ENCODE data around the gene IL22RA2.

Gene IL22RA2

DNA sequence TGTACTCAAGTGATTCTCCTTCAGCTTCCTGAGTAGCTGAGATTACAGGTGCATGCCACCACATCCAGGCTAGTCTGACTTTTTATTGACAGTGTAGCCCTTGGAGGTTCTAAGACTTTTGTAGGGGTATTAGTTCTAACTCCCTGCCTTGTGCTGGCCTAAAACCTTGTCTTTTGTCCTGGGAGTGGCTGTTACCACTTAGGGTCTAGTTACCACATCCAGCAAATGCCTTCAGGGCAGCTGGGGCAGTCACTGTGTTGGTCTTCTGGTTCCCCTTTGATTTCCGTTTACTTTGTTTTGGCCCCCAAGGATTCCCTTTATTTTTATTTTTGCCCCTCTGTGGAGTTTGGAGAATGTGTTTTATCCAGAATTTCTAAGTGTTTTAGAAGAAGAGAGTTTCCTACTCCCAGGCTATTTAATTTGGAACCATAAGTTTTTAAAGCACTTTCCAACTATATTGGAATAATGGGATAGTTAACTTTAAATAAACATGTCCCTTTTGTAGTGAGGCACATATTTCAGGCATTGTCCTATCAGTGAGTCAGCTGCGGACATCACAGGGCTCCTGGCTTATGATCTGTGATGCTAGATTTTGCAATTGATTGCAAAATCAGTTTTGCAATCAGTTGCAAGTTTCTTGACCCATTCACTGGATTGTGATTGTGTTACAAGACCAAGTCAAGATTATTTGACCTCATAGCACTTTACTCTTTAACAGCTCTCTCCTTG is 25.0 kb downstream of the IL22RA2 start:
- ATAC-seq (replicated peaks) (no peak), DNase-seq (no peak)
- peaks cover 13 to 29% of the 10 kb centered on the region in 2 donors for H3K4me1 Mint-ChIP-seq
- no peak overlapping the region for H3K4me3 Mint-ChIP-seq
- peaks cover 0 to 1% of the 10 kb centered on the region in 2 donors for H3K36me3 Mint-ChIP-seq
- peaks cover 0 to 1% of the 10 kb centered on the region in 2 donors for H3K9me3 Mint-ChIP-seq
- no peaks in the 10 kb centered on the region for H3K27me3 Mint-ChIP-seq
- no peak overlapping the region for H3K27ac Mint-ChIP-seq

DNA sequence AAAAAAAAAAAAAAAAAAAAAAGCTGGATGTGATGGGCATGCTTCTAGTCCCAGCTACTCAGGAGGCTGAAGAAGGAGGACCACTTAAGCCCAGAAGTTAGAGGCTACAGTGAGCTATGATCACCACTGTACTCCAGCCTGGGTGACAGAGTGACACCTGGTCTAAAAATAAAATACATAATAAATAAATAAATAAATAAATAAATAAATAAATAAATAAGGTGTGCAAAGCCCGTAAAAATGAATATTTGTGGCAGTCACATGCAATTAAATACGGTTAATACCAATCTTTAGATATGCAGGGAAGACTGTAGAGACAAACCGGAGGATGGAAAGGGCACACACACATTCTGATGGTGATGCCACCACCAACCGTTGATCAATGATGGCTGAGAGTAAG is 26.2 kb downstream of the IL22RA2 start:
- Mint-ChIP-seq H3K4me1 (peaks cover 20 to 37% of the 10 kb centered on the region in 2 donors), H3K27me3 (no peaks in the 10 kb centered on the region), H3K27ac (no peak overlapping the region), H3K36me3 (peaks cover 0 to 1% of the 10 kb centered on the region in 2 donors), H3K4me3 (no peak overlapping the region), H3K9me3 (peaks cover 0 to 1% of the 10 kb centered on the region in 2 donors)
- ATAC-seq (replicated peaks): no peak
- DNase-seq: no peak

DNA sequence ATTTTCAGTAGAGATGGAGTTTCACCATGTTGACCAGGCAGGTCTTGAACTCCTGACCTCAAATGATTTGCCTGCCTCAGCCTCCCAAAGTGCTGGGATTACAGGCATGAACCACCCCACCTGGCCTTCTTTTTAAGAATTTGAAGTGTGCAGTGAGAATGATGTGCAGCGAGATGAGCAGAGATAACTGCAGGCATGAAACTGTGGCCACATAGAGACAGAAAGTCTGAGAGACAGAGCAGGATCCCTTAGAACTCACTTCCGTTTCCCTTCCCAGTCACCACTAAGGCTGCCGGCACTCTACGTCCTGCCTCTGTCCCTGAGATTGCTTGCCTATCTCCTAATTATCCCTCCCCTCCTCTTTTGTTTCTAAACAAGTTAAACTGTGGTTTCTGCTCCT is 27.2 kb downstream of the IL22RA2 start:
- no peaks in the 10 kb centered on the region for H3K27me3 Mint-ChIP-seq
- no peak overlapping the region for H3K27ac Mint-ChIP-seq
- H3K4me1 Mint-ChIP-seq: peaks cover 20 to 34% of the 10 kb centered on the region in 2 donors
- no peaks in the 10 kb centered on the region for H3K9me3 Mint-ChIP-seq
- no peak for ATAC-seq (replicated peaks)
- no peaks in the 10 kb centered on the region for H3K36me3 Mint-ChIP-seq
- no peak for DNase-seq
- no peak overlapping the region for H3K4me3 Mint-ChIP-seq

DNA sequence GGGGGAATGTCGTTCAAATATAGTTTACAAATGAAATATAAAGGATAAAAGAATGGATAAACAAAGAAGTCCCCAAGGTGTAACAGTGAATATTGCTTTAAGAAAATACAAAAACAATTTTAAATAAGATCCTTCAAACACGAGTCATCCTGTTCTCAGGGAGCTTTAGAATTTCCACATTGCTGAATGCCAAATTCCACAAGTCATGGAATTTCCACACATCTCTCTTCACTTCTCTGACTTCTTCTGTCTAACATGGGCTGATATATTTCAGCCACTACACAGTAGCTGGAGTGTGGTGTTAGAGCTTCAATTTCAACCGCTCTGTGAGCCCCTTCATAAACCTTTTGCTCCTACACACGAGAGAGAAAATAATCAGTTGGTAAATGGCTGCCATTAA is 28.0 kb downstream of the IL22RA2 start:
- Mint-ChIP-seq H3K36me3 (no peaks in the 10 kb centered on the region), H3K27ac (no peak overlapping the region), H3K4me3 (no peak overlapping the region), H3K4me1 (peaks cover 20 to 36% of the 10 kb centered on the region in 2 donors), H3K9me3 (no peaks in the 10 kb centered on the region), H3K27me3 (no peaks in the 10 kb centered on the region)
- ATAC-seq (replicated peaks): no peak
- no peak for DNase-seq

DNA sequence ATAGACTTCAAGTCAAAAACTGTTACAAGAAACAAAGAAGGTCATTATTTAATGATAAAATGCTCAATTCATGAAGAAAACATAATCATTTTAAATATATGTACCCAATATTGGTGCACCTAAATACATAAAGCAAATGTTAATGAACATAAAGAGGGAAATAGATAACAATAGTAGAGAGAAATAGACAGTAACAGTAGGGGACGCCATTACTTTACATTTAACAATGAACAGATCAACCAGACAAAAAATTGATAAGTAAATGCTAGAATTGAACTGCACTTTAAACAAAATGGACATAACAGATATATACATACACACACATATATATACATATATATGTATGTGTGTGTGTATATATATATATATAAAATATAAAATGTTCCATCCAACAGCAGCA is 37.4 kb downstream of the IL22RA2 start:
- H3K4me1 Mint-ChIP-seq: peaks cover 0 to 4% of the 10 kb centered on the region in 2 donors
- H3K27ac Mint-ChIP-seq: no peak overlapping the region
- H3K27me3 Mint-ChIP-seq: no peaks in the 10 kb centered on the region
- ATAC-seq (replicated peaks) (no peak), DNase-seq (no peak)
- no peak overlapping the region for H3K4me3 Mint-ChIP-seq
- H3K36me3 Mint-ChIP-seq: peaks cover 1 to 11% of the 10 kb centered on the region in 2 donors
- H3K9me3 Mint-ChIP-seq: peaks cover 9 to 10% of the 10 kb centered on the region in 2 donors

DNA sequence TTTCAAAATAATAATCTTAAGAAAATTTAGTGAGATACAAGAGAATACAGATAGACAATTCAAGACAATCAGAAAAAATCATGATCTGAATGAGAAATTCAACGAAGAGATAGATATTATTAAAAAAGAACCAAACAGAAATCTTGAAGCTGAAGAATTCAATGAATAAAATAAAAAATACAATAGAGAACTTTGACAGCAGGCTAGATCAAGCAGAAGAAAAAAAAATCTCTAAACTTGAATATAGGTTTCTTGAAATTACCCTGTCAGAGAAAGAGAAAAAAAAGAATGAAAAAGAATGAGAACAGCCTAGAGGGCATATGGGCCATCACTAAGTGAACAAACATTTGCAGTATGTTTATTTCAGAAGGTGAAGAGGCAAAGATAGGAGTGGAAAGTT is 39.0 kb downstream of the IL22RA2 start:
- no peaks in the 10 kb centered on the region for H3K27me3 Mint-ChIP-seq
- H3K36me3 Mint-ChIP-seq: peaks cover 1 to 11% of the 10 kb centered on the region in 2 donors
- no peaks in the 10 kb centered on the region for H3K4me1 Mint-ChIP-seq
- H3K9me3 Mint-ChIP-seq: peaks cover 9 to 10% of the 10 kb centered on the region in 2 donors
- no peak for ATAC-seq (replicated peaks)
- H3K27ac Mint-ChIP-seq: no peak overlapping the region
- no peak for DNase-seq
- H3K4me3 Mint-ChIP-seq: no peak overlapping the region

DNA sequence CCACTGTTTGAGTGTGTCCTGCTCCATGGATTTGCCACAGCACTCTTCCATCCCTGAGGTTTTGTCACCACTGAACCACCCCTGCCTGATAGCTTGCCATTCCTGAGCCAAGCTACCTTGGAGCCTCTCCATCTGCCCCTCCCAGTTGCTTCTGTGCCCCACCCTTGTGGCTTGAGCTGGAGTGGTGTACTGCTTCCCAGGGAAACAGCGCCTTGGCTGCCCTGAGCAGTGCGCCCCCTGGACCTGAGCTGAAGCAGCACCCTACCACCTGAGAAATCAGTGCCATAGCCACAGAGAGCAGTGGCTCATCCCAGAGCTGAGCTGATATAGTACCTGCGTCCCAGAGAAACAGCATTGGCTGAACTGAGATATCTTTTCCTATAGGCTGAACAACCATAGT is 40.3 kb downstream of the IL22RA2 start:
- Mint-ChIP-seq H3K4me1 (no peaks in the 10 kb centered on the region), H3K36me3 (peaks cover 4 to 19% of the 10 kb centered on the region in 2 donors), H3K27ac (peak overlapping the region; percentile 14), H3K4me3 (no peak overlapping the region), H3K9me3 (peaks cover 18% of the 10 kb centered on the region in 2 donors), H3K27me3 (no peaks in the 10 kb centered on the region)
- DNase-seq (no peak), ATAC-seq (replicated peaks) (no peak)

DNA sequence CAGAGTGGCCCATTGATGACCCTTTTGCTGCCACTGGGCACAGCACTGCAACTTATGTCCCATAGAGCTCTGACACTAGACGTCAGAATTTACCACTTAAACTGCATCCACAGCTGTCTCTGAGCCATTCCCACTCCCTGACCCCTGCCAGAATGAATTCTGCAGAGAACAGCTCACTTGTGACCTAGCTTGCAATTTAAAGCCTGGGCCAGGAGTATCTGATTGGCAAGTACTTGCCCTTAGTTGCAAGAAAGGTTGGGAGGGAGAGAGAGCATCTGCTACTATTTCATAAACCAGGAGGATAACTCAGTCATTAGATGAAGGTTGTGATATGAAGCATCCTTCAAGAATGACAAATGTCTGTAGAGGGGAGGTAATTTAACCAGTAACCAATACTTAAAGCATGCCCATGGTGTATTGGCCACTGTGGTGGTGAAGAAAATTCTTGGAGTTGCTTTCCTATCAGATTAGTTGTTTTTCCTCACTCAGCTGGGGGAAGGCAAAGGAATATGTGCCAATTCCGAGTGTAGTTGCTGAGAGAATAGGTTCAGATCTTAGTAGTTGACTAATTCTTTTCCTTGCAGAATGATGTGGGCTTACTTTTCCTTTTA is 46.5 kb downstream of the IL22RA2 start:
- Mint-ChIP-seq H3K27ac (no peak overlapping the region), H3K36me3 (peaks cover 4 to 8% of the 10 kb centered on the region in 2 donors), H3K9me3 (peaks cover 9 to 10% of the 10 kb centered on the region in 2 donors), H3K27me3 (no peaks in the 10 kb centered on the region), H3K4me3 (no peak overlapping the region), H3K4me1 (peaks cover 5 to 15% of the 10 kb centered on the region in 2 donors)
- DNase-seq (no peak), ATAC-seq (replicated peaks) (no peak)

DNA sequence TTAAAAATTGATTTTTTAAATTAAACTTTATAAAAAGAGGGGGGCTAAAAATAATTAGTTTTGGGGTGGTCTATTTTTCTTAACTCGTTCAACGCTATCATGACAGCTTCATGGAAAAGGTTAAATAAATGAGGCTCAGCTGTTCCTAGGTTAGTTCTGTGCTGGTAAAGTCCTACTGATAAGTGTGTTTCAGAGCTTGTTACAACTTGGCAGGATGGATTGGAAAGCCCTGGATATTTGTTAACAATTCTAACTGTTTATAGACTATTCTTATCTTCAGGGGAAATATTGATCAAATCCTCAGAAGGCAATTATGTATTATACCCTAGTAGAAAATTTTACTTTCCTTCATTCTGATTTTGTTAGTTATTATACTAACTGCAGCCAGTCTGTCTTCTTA is 50.4 kb downstream of the IL22RA2 start:
- H3K36me3 Mint-ChIP-seq: peaks cover 0 to under 1% of the 10 kb centered on the region in 2 donors
- peaks cover 10 to 30% of the 10 kb centered on the region in 2 donors for H3K4me1 Mint-ChIP-seq
- H3K9me3 Mint-ChIP-seq: peaks cover 3 to 5% of the 10 kb centered on the region in 2 donors
- no peak overlapping the region for H3K4me3 Mint-ChIP-seq
- ATAC-seq (replicated peaks): no peak
- H3K27me3 Mint-ChIP-seq: no peaks in the 10 kb centered on the region
- DNase-seq: no peak
- no peak overlapping the region for H3K27ac Mint-ChIP-seq

DNA sequence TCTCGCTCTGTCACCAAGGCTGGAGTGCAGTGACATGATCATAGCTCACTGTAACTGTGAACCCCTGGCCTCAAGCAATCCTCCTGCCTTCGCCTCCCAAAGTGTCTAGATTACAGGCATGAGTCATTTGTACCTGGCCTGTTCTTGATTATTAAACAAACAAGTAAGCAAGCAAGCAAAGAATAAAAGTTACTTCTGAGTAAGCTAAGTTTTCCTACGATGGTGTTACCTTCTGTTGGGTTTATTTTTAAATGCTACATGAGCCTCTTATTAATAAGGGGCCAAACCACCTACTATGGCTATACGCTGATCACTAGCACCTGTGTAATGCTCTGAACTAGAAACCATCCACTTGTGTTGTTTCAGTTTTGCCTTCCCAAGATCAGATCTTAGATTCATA is 50.8 kb downstream of the IL22RA2 start:
- Mint-ChIP-seq H3K9me3 (peaks cover 3 to 4% of the 10 kb centered on the region in 2 donors), H3K27me3 (no peaks in the 10 kb centered on the region), H3K27ac (no peak overlapping the region), H3K4me3 (no peak overlapping the region), H3K36me3 (peaks cover 0 to 4% of the 10 kb centered on the region in 2 donors), H3K4me1 (peaks cover 10 to 30% of the 10 kb centered on the region in 2 donors)
- DNase-seq (no peak), ATAC-seq (replicated peaks) (no peak)

DNA sequence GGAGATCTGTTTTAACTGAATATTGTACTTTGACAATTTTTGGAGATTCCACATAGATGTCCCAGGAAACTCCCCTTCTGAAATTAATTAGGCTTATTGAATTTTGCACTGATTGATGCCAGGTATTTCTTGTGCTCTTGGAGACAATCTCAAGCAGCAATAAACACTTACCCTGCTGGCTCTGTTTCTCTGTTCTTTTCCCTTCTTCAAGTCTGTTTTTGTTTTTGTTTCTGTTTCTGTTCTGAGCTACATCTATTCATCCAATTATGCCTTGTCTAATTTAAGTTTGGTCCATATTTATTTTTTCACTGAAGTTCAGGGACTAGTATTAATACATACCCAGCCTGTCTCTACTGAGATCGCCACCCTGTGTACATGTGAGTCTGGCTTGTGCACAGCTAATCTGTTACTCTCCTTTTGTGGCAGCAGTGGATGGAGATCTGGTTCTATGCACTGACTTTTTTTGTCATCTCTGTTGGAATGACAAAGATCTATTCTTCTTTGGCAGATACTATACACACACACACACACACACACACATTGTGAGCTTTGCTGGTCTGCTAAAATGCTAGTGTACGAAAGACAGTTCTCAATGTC is 51.9 kb downstream of the IL22RA2 start:
- DNase-seq (no peak), ATAC-seq (replicated peaks) (peak; percentile 53 to 58)
- no peaks in the 10 kb centered on the region for H3K27me3 Mint-ChIP-seq
- H3K4me3 Mint-ChIP-seq: peak overlapping the region; percentile 30 to 75
- H3K9me3 Mint-ChIP-seq: peaks cover 4 to 6% of the 10 kb centered on the region in 2 donors
- peaks cover 0 to 4% of the 10 kb centered on the region in 2 donors for H3K36me3 Mint-ChIP-seq
- peak overlapping the region; percentile 61 for H3K27ac Mint-ChIP-seq
- peaks cover 14 to 36% of the 10 kb centered on the region in 2 donors for H3K4me1 Mint-ChIP-seq

DNA sequence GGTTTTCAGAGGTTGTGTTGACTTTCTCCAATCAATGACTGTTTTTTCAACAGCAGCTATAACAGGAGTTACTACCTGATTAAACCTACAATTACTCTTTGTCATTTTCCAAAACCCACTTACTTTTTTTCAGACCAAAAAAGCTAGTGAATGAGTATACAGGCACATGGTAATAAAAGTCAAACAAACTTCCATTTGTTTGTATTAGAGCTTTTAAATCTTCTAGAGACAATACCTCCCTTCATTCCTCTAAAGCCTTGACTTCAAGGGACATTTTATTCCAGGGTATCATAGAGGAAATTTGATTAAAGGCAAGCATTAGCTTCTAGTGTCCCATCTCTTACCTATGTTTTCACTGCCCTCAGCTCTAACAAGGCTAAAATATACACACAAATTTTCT is 52.7 kb downstream of the IL22RA2 start:
- ATAC-seq (replicated peaks): no peak
- no peaks in the 10 kb centered on the region for H3K27me3 Mint-ChIP-seq
- H3K27ac Mint-ChIP-seq: no peak overlapping the region

DNA sequence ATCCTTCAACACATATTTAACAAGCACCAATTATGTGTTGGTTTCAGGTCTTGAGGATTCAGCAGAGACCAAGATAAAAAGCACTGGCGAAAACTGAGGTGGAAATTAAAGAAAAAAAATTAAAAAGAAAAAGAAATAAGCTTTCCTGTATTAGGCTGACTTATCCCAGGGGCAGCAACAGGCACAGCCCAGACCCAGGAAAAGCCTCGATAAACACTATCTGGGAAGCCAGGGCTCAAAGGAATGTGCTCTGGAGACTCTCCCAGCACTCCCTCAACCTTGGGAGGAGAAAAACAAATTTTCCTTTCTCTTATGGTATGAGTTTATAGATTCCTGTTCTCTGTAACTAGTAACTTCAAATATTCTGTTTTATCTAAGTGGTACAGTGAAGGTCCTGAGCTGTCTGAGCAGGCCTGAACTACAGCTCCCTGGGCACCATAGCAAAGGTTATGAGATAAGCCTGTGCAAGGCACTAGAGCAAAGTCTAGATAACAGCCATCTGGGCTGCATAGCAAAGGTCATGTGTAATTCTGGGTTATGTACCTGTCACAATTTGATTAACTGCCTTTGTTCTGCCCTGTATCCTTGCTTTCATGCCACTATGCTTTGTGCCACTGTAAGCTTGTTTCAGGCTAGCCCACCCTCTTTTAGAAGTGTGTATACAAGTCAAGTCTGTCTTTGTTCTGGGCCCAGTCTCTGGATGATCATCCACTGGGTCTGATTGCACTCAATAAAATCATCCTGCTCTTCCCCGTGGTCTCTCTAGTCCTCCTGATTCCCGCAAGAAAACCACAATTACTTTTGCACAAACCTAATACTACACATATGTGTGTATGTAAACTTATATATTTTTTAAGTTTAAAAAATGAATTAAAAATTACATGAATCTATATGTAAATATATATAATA is 54.0 kb downstream of the IL22RA2 start:
- ATAC-seq (replicated peaks) (no peak), DNase-seq (no peak)
- Mint-ChIP-seq H3K27ac (no peak overlapping the region), H3K9me3 (peaks cover 4 to 6% of the 10 kb centered on the region in 2 donors), H3K4me3 (no peak overlapping the region), H3K27me3 (no peaks in the 10 kb centered on the region), H3K36me3 (peaks cover 0 to 4% of the 10 kb centered on the region in 2 donors), H3K4me1 (peaks cover 14 to 36% of the 10 kb centered on the region in 2 donors)

More for the DNA sequence above, 52.7 kb downstream of the IL22RA2 start:
- Mint-ChIP-seq H3K36me3 (peaks cover 0 to 4% of the 10 kb centered on the region in 2 donors), H3K4me3 (no peak overlapping the region), H3K4me1 (peaks cover 14 to 36% of the 10 kb centered on the region in 2 donors), H3K9me3 (peaks cover 4 to 6% of the 10 kb centered on the region in 2 donors)
- DNase-seq: no peak

DNA sequence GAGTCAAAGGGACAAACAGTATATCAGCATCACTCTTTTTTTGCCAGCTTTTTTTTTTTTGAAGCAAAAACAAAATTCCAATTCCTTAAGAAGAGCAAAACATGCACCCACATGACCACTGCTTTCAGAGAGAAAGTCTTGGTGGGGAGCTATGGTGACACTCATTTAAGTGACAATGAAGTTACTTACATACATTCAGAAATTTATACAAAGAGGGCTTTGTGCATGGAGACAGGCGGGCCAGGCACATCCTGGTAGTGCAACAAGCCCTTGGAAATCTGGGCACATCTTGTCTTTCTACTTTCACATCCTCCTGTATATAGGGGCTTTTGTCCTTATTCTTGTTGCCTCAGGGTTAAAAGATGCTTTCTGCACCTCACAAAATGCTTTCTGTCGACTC is 55.9 kb downstream of the IL22RA2 start:
- H3K9me3 Mint-ChIP-seq: peaks cover 4 to 6% of the 10 kb centered on the region in 2 donors
- no peak overlapping the region for H3K27ac Mint-ChIP-seq
- H3K4me3 Mint-ChIP-seq: no peak overlapping the region
- H3K27me3 Mint-ChIP-seq: no peaks in the 10 kb centered on the region
- no peak for DNase-seq
- no peak for ATAC-seq (replicated peaks)
- H3K4me1 Mint-ChIP-seq: peaks cover 11 to 26% of the 10 kb centered on the region in 2 donors
- H3K36me3 Mint-ChIP-seq: peaks cover 0 to 4% of the 10 kb centered on the region in 2 donors
